GM21528 (cell line): Measurements from ENCODE around the gene MYL7.
"Not testable (repeated sequence)": the region's sequence is repeated elsewhere in the genome, so short reads cannot be mapped to it uniquely, and the experiment has no call there.

Source experiments
- ATAC-seq: cut with Tn5 transposase; IDR thresholded peaks from one replicate; pipeline ENCODE4 v1.9.1; 2021; ENCODE audit warnings: mild to moderate bottlenecking, moderate library complexity; ENCODE audit not compliant: unreplicated experiment, low FRiP score

Gene MYL7

DNA sequence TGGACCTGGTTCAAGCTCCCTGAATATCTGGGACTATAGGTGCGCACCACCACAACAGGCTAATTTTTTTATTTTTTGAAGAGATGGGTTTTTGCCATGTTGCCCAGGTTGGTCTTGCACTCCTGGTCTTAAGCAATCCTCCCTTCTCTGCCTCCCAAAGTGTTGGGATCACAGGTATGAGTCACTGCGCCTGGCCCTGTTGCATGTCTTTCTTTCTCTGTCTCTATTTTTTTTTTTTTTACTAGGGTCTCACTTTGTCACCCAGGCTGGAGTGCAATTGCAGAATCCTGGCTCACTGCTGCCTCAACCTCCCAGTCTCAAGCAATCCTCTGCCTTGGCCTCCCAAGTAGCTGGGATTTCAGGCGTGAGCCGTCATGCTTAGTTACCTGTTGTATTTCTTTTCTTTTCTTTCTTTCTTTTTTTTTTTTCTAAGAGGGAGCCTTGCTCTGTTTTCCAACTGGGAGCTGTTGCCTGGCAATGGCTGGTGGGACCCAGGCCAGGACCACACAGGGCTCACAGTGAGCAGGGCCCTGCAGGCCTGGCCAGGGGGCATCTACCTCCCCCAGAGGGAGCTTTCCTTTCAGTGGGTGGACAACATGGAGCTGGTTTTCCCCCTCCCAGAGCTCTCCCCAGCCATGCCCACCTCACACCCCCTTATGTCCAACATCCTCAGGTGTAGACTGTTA lies 6.0 kb downstream of the MYL7 start:
- no peak for ATAC-seq

DNA sequence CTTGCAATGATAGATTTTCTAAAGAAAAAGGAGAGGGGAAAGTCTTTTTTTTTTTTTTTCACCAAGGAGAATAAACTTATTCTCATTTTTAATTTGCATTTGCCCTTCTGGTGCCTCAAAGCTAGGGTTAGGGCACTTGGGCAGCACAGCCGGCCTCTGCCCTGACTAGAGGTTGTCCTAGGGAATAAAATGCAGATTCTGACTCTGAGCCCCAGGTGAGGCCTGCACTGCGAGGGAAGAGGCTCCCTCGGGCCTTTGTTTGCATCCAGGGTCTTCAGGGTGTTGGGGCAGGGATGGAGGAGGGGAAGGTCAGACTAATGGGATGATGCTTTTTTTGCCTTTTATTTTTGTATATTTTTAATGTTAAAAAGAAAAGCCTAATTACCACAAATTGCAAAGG lies 7.8 kb downstream of the MYL7 start:
- no peak for ATAC-seq

DNA sequence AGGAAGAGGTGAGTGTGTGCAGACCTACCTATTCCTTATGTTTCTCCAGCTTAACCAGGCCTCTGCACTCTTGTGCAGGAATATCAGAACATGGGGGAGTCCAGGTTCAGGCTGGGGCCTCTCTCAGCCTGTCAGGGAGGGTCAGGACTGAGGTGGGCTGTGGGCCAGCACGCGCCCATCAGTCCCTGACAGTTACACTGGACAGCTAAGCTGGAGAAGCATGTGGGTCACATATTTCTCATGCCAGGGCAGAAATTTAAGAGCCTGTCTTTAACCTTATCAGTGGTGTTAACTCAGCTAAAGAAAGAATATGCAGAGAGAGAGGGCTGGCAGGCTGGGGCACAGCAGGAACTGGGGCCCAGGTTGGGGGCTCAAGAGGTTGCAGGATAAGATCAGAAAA lies 9.1 kb downstream of the MYL7 start:
- no peak for ATAC-seq

DNA sequence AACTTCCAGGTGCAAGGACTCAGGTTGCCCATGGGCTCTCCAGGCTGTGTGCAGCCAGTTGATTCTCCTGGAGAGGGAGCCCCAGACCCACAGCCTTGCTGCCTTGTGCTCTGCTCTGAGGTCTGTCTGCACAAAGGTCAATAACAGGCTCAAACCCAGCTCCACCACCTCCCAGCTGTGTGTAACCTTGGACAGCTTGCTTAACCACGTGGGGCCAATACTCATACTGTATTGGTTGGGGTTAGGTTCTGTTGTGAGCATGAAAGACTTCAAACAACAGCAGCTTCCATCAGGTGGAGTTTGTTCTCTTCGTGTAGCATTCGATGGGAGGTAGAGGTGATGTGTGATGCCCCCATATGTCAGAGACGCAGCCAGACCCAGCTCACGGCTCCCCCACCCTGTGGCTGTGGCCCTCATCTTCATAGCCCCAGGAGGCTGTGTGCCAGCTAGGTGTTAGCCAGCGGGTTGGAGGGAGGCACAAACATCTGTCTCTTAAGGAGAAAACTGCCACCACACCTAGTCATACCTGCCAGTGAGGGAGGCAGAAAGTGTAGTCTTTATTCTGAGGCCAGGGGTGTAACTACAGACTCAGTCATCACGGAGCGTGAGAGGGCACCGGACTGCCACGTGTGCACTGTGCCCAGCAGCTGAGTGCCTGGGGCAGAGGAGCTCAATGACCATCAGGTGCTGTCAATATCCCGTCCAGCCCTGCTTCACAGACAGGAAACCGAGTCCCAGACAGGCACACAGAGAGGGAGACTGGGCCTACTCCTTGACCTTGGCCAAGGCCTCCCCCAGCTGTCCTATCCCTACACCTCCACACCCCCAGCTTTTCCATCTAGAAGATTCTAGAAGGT lies 9.7 kb downstream of the MYL7 start:
- no peak for ATAC-seq

DNA sequence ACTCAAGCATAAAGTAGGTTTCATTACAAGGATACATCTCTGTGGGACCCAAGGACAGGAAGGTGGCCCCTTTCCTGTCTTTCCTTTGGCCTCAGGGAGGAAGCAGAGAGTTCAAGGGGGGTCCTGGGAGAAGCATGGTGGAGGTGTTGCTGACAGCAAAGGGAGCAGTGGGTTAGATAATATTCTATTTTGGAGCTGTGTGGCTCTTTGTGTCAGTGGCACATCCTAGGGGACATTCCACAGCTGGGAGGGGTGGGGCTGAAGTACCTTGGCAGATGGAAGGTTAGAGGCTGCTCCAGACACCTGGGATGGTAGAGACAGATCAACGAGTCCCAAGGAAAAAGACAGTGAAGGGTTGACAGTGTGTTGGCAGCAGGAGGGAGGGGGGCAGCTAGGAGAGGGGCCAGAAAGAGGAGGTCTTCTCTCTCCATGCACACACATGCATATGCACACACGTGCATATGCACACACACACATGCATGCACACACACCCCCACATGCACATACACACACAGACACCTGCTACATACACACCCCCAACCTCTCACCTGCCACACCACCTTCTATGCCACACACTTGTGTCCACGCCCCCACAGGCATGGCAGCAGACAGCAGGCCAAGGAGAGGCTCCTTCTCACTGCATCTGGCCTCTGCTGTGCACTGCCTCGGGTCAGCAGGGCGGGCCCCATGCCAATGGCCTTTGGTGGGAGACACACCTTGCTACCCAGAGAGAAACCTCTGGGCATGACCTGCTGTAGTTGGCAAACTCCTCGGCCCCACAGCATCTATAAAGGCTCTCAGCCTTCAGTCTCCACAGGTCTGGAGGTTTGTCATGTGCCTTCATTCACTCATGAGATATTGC lies 12.2 kb downstream of the MYL7 start:
- ATAC-seq = no peak

DNA sequence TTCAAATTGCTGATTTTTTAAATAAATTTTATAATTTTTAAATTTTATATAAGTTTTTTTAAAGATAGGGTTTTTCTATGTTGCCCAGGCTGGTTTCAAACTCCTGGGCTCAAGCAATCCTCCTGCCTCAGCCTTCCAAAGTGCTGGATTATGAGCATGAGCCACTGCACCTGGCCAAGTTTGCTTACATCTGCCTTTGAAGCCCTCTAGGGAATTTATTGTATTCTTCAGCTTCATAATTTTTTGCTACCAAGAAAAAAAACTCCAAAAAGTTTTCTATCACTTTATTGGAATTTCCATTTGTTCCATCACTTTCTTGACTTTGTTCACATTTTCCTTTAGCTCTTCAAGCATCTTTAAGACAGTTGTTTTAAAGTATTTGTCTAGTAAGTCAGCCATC lies 14.0 kb downstream of the MYL7 start:
- no peak for ATAC-seq

DNA sequence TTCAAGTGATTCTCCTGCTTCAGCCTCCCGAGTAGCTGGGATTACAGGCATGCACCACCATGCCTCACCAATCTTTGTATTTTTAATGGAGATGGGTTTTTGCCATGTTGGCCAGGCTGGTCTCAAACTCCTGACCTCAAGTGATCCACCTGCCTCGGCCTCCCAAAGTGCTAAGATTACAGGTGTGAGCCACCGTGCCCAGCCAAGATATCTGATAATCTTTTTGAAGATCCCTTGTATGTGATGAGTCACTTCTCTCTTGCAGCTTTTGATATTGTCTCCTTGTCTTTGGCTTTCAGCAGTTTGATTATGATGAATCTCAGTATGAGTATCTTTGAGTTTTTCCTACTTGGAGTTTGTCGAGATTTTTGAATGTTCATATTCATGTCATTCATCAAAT lies 14.6 kb downstream of the MYL7 start:
- not testable (repeated sequence) for ATAC-seq

DNA sequence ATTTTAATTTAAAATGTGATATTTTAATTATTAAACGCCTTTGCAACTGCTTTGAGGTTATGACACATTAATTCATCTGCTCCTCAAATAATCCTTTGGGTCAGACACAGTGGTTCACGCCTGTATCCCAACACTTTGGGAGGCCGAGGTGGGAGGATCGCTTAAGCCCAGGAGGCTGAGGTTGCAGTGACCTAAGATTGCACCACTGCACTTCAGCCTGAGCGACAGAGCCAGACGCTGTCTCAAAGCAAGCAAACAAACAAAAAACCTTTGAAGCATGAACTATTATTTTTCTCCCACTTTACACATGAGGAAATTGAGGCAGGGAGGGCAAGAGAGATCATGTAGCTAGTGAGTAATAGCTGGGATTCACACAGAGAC lies 16.3 kb downstream of the MYL7 start:
- ATAC-seq = no peak

DNA sequence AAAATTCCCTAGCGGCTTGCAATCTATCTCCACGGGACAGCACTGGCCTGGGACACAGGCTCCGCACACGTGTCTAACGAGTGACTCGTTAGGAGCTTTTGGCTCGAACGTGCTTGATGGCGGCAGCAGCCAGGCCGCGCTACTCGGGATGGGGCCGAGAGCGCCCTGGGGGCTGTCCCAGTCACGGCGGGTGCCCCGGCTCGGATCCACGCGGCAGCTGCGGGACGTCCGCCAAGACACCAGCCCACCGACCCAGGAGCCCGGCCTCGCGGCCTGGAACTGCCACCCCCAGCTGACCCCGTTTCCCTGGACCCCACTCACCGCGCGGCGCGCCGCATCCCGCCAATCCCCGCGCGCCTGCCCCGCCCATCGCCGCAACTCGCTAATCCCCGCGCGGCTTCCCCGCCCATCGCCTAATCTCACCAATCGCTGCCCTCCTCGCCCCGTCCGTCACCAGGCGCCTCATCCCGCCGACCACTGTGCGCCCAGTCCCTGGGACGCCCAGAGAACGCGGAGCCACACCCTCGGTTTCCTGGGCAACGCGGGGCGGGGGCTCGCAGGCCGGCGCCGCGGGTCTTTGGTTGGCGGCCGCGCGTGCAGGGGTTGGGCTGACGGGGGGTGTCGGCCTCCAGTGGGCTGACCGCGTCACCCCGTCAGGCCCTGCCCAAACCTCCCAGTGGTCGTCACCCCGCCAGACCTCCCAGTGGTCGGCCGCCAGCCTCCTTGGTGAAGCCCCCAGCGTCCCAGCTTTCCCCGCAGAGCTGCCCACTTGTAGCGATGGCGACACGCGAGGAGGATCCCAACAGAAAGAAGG lies 17.7 kb downstream of the MYL7 start, which contains the start of gene POLD2:
Gene POLD2 (minus strand): TSS at position 359 of the 814 bp plus-strand sequence. CDS start 1,495 bp downstream, outside the sequence.
- peak; percentile 98 for ATAC-seq

DNA sequence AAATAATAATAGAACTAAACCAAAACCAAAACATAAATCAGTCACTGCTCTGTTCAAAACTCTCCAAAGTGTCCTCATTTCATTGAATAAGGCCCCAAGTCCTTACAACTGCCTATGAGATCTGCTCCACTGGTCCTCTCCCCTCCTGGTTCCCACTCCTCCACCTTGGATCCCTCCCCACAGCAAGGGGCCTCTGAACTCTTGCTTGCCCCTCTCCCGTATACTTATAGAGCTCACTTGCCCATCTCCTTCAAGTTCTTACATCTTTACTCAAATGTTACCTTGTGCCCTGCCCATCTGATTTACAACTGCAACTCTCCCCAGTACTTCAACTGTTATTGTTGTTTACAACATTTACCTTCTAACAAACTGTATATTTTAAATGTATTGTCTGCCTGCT lies 18.6 kb downstream of the MYL7 start:
- ATAC-seq = no peak

DNA sequence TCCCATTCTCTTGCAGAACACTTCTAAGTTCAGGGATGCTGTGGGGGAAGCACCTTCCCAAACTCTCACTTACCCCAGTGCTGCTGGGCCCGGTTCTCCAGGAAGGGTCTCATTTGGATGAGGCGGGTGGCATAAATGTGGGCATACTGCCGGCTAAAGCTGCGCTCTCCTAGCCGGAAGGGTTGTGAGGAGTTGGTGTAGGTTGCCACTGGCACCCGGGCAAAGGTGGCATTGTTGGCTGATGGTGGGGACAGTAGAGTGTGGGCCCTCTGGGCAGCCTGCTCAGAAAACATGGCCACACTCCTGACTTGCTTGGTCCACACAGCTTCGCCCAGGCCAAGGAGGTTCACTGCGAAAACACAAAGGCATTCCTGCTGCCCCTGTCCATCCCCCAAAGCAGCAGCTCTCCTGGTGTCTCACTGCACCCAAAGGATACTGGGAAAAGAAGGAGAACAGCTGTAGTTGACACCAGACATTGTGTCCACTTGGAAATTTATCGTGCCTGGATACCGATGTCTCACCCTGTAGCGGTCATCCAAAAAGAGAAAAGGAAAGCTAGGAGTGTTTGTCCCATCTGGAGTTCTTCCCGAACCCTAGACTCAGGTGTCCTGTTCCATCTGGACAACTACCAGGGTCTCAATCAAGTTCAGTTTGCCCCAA lies 19.2 kb downstream of the MYL7 start:
- ATAC-seq = no peak

DNA sequence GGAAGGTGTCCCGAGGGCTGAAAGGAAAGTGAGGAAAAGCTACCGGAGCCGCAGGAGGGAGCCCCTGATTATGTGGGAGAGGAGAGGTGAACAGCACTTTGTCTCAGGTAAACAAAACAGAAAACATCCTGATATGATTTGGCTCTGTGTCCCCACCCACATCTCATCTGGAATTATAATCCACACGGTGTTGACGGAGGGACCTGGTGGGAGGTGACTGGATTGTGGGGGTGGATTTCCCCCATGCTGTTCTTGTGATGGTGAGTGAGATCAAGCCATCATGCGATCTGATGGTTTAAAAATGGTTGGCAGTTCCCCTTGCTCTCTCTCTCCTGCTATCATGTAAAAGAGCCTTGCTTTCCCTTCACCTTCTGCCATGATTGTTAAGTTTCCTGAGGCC lies 20.7 kb downstream of the MYL7 start:
- ATAC-seq = no peak

DNA sequence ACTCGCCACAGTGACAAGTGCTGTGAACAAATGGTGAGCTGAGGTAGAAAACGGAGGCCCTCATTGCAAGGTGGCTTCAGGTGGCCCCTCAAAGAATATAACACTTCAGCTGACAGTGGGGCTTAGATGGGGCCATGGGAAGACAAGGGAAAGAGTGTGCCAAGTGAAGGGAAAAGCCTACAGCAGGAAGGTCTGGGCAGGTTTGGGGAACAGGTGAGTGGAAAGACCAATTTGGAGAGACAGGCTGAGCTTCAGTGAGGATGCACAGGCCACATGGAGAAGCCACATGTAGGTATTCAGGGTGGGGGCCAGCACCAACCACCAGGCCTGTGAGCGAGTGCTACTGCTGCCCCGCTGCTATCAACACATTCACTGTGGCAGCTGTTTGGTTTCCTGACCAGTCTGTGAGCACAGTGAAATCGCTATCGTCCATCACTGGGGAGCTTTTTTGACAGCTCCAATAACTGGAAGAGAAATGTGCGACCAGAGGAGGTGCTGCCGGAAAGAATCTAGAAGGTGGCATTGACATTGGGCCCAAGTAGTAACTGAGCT lies 21.2 kb downstream of the MYL7 start:
- no peak for ATAC-seq

DNA sequence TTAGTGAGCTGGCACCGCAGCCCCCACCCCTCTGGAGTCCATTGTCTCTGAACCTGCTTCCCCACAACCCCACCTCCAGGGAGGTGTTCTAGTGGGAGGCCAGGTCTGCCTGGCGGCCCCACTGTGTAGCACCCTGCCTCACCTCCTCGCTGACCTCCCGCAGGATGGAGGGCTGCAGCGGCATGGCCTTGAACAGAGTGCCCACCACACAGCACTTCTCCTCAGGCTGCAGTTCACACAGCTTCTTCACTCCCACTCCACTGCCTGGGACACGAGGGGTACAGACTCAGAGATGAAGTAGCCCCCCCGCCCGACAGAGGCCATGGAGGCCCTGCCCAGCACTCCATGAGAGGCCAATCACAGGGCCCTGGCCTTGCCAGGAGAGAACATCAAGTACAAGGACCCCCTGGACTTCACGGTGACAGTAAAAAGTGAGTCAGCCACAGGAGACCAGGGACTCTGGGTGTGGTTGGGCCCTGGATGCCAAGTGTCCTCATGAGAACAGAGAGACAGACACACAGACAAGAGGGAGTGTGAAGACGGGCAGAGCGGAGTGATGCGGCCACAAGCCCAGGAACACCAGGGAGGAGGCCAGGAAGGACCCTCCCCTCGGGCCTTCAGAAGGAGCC lies 23.2 kb downstream of the MYL7 start:
- no peak for ATAC-seq

DNA sequence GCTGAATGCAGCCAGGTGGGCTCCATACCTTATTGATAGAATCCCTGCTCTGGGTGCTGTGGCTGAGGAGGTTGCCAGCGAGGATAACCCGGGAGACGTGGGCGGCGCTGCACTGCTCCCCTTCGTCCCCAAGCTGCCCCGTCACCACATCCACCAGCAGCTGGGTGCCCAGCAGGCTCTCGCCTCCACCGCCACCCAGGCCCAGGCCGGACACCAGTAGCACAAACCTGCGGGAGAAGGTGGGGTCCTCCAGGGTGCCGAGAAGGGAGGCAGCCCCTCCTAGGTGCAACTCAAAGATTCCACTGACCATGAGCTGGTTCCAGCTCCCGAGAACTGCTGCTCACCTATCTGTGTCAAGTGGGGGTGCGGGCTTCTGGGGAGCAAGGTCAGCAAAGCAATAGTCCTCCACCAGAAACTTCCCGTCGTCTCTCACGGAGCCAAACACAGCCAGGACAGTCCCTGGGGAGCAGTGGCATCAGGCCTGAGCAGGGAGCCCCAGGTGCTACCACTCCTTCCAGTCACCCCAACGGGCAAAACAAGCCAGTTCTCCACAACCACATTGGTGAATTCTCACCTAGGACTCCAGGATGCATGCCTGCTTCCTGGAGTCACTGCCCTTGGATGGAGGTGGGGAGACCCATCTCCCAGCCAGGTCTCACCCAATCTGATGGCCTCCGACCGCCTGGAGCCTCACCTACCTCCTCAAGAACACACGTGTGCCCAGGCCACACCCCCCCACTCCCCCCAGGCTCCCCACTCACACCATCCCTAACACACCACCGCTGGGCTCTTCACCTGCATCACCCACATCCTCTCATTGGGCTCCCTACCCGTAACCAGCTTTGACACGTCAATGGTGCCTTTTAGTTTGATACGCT lies 24.1 kb downstream of the MYL7 start:
- ATAC-seq = no peak

DNA sequence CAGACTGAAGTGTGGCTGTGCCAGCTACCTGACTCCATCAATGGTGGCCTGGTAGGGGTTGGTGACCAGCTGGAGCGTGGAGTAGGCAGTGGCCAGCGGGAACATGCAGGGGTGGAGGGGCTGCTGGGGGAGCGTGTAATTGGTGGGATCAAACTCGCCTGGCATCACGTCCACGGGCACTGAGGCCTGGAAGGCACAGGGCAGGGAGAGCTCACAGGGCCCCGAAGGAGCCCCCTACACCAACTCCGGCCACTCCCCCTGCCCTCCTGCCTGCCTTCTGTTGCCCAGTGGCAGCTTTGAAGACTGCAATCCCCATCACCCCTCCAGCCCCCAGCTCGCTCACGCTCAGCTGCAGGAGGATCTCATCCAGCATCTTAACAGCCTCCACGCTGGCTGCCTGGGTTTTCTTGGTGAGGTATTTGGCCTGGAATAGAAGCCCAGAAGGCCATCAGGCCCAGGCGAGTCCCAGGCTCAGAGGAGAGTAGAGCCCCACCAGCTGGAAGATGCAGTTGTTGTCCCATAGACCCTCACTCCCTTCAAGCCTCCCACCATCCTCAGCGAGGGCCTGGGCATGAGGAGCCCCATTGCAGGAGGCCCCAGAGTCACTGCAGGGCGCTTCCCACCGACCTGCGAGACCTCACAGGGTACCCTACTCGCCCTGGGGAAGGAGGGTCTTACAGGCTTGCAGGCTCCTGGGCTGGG lies 24.9 kb downstream of the MYL7 start:
- no peak for ATAC-seq

DNA sequence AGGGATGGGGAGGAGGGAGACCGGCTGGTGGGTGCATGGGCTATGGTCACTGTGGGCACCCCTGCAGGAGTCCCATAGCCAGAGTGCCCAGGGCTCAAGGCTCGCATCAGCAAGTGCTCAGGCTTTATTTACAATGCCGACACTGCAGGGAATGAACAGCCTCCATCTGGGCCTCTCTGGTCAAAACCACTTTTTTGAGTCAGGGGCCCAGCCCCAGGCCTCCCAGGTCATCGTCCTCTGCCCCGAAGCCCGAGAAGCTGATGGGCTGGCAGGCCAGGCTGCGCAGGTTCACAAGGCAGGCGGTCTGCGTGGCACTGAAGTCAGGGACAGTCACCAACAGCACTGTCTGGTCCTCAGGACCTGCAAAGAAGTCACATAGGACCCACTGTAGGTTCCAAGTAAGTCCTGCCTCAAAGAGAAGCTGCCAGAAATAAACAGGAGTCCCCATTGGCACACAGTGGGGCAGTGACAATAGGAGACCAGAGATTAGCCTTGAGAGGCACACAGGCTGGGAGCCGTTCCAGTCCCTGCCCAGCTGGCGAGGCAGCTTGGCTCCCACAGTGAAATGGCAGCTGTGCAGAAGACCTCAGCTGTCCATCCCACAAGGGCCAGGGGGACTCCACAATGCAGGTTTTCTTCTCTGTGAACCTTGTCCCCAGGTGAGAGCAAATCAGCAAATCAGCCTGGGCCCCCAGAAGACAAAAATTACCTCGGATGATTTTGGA lies 26.4 kb downstream of the MYL7 start:
- no peak for ATAC-seq
